ENCODE data around the gene ASCC3.

Gene ASCC3

GRCh38 chr6:100463630-100464161 is 417.4 kb downstream of the ASCC3 start:
- in situ Hi-C loops (cut with MboI; ENCODE audit: low pct_unique_long_range_greater_than_20kb, low sequenced_read_pairs, unreplicated experiment): loop anchor here (25.0 kb wide), 1 partner anchor 1626 kb away; the partner anchor contains the start of gene POU3F2
- no peak for DNase-seq (ENCODE audit: low spot score)
- TF ChIP-seq CTCF (IDR thresholded peaks at IDR 0.05; ENCODE audit: extremely low read depth, insufficient read depth, missing control alignments): no peak

DNA sequence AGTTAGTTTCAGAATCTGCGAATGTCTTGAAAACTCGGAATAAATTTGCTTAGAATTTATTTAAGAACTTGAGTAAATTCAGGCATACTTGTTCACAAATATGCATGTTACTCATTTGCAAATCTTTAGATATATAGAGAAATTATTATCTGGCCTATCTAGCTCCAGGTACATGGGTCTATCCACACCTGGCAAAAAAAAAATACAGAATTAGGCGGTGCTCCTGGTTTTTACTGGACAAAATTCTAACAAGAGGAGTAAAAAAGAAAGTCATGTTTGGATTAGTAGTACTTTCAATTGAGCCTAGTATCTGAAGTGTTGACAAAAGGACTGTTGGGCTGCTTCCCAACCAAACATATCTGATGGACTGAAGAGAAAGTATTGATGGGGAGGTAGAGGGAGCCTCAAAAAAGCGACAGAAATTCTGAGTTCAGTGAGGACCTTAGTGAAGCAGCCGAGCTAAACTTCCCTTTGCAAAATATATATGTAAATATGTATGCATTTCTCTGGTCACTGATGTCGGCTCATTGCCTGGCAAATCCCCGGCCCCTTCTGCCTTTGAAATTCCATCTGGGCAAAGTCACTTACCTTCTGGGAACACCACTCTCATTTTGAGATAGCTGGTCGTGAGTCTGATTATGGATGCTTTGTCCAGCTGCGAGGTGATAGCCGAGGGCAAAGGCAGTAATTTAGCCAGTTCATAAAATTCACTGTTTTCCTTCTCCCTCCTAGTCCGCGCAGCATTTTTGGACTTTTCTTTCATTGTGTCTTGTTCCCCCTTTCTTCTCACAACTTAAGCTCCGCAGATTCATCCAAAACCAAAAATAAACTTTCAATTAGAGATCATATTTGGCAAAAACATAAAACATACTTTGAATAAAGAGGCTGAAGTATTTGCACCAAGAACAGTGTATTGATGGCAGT is 418.2 kb downstream of the ASCC3 start:
- in situ Hi-C loops (cut with MboI; ENCODE audit: low pct_unique_long_range_greater_than_20kb, low sequenced_read_pairs, unreplicated experiment): loop anchor here (25.0 kb wide), 1 partner anchor 1626 kb away; the partner anchor contains the start of gene POU3F2
- TF ChIP-seq CTCF (IDR thresholded peaks at IDR 0.05; ENCODE audit: extremely low read depth, insufficient read depth, missing control alignments): no peak

DNA sequence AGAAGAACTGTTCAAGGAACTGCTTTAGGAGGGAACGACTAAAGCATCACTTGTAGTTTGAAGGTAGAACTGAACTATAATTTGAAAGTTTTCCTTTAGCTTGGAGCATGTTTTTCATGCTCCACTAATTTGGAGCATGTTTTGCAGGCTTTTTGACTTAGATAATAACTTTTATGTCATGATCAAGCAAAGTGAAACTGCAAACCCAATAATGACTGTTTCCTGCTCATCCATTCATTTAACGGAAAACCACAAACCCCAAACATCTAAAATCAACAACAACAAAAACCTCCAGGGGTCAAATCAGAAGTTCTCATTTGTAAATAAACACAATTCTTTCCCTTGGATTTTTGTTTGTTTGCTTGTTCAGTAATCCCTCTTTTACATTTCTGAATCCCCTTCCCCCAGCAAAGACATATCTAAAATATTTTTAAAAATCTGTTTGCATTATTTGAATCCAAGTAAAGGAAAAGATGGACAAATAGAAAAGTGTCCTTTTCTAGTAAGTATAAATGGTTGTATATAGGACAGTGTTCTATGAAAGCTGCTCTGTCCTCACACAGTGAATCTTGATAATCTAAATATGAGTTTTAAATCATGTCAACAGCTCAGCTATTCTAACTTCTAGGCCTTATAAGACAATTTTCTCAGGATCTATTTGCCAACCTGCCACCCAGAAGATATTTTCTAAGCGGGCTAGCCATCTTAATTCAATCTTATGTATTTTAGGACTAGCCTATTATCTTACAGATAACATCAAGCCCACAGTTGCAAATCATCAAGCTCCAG is 419.0 kb downstream of the ASCC3 start:
- DNase-seq (ENCODE audit: low spot score): no peak
- in situ Hi-C loops (cut with MboI; ENCODE audit: low pct_unique_long_range_greater_than_20kb, low sequenced_read_pairs, unreplicated experiment): loop anchor here (25.0 kb wide), 1 partner anchor 1625 kb away; the partner anchor contains the start of gene POU3F2
- no peak for TF ChIP-seq CTCF (IDR thresholded peaks at IDR 0.05; ENCODE audit: extremely low read depth, insufficient read depth, missing control alignments)

More for the DNA sequence above, 418.2 kb downstream of the ASCC3 start:
- DNase-seq (ENCODE audit: low spot score): no peak

GRCh38 chr6:100461278-100461916 is 419.7 kb downstream of the ASCC3 start:
- in situ Hi-C loops (cut with MboI; ENCODE audit: low pct_unique_long_range_greater_than_20kb, low sequenced_read_pairs, unreplicated experiment): loop anchor here (25.0 kb wide), 1 partner anchor 1624 kb away; the partner anchor contains the start of gene POU3F2
- DNase-seq (ENCODE audit: low spot score): no peak
- no peak for TF ChIP-seq CTCF (IDR thresholded peaks at IDR 0.05; ENCODE audit: extremely low read depth, insufficient read depth, missing control alignments)

DNA sequence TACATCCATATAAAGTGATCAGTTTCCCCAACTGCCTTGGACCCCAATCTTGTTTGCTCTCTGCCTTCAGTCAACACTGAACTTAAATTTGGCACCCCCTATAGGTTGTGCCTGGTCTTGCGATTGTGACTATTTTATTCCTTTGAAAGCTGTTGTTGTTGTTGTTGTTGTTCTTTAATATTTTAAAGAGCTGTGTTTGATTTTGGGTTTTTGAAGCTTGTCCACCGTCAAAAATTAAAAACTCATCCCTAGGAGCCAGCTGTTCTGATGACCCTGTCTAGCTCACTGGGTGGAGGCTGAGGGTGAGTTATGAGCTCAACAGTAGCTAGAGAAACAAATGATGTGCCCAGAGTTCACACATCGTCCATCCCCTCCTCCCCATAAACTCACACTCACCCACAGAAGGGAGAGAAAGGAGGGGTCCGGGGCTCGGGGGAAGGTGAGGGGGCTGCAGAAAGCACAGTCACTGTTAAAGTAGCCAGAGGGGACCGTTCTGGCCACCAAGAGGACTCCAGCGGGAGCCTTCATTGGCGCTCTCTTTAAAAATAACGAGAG is 420.4 kb downstream of the ASCC3 start:
- no peak for DNase-seq (ENCODE audit: low spot score)
- in situ Hi-C loops (cut with MboI; ENCODE audit: low pct_unique_long_range_greater_than_20kb, low sequenced_read_pairs, unreplicated experiment): loop anchor here (25.0 kb wide), 1 partner anchor 1623 kb away; the partner anchor contains the start of gene POU3F2
- peak; percentile 21 for TF ChIP-seq CTCF (IDR thresholded peaks at IDR 0.05; ENCODE audit: extremely low read depth, insufficient read depth, missing control alignments)

Measured in GM13977 (cell line).